ENCODE results near the gene IGLL5.

IGLL5 gene

DNA sequence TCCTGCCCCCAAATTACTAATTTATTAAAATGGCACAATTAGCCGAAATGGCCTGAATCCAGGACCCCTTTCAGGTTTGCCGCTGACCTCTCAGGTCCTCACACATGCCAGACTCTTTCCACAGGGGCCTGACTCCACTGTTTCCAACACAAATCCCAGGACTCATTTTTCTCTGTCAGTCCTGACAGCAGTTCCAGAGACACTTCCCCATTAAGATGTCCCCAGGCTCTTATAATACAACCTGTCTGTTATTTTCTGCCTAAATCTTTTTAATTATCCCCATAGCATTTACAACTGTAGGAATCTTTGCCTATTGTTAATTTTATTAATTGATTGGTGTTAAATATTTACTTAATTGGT is 9.4 kb upstream of the IGLL5 start:
- Histone ChIP-seq H3K9ac (ENCODE audit: low read depth, low read length, poor library complexity, severe bottlenecking) (no peak overlapping the region), H3F3A (ENCODE audit: low read depth) (no peaks in the 10 kb centered on the region), H3K27me3 (ENCODE audit: insufficient read depth, low read length, poor library complexity, severe bottlenecking) (no peaks in the 10 kb centered on the region), H3K4me2 (ENCODE audit: low read depth, low read length, poor library complexity, severe bottlenecking) (no peak overlapping the region), H3K79me2 (ENCODE audit: insufficient read depth, low read length) (no peaks in the 10 kb centered on the region), H3K4me1 (ENCODE audit: insufficient read depth, low read length, poor library complexity, severe bottlenecking) (no peaks in the 10 kb centered on the region), H3K4me3 (ENCODE audit: low read length, poor library complexity, severe bottlenecking) (no peak overlapping the region), H2AFZ (ENCODE audit: low read length) (no peak overlapping the region), H3K9me2 (replicated peaks; ENCODE audit: low read depth, low read length) (no peaks in the 10 kb centered on the region), H3K9me3 (ENCODE audit: insufficient read depth, low read depth, low read length) (no peaks in the 10 kb centered on the region), H4K20me1 (ENCODE audit: insufficient read depth, low read length, poor library complexity, severe bottlenecking) (no peaks in the 10 kb centered on the region), H3K36me3 (ENCODE audit: insufficient read depth, low read length) (no peaks in the 10 kb centered on the region)
- TF ChIP-seq EZH2phosphoT487 (IDR thresholded peaks at IDR 0.05; ENCODE audit: borderline replicate concordance), result no peak
- TF ChIP-seq, protein P1, sequence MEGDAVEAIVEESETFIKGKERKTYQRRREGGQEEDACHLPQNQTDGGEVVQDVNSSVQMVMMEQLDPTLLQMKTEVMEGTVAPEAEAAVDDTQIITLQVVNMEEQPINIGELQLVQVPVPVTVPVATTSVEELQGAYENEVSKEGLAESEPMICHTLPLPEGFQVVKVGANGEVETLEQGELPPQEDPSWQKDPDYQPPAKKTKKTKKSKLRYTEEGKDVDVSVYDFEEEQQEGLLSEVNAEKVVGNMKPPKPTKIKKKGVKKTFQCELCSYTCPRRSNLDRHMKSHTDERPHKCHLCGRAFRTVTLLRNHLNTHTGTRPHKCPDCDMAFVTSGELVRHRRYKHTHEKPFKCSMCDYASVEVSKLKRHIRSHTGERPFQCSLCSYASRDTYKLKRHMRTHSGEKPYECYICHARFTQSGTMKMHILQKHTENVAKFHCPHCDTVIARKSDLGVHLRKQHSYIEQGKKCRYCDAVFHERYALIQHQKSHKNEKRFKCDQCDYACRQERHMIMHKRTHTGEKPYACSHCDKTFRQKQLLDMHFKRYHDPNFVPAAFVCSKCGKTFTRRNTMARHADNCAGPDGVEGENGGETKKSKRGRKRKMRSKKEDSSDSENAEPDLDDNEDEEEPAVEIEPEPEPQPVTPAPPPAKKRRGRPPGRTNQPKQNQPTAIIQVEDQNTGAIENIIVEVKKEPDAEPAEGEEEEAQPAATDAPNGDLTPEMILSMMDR (conservative IDR thresholded peaks at IDR 0.05; ENCODE audit: low read length), result no peak

DNA sequence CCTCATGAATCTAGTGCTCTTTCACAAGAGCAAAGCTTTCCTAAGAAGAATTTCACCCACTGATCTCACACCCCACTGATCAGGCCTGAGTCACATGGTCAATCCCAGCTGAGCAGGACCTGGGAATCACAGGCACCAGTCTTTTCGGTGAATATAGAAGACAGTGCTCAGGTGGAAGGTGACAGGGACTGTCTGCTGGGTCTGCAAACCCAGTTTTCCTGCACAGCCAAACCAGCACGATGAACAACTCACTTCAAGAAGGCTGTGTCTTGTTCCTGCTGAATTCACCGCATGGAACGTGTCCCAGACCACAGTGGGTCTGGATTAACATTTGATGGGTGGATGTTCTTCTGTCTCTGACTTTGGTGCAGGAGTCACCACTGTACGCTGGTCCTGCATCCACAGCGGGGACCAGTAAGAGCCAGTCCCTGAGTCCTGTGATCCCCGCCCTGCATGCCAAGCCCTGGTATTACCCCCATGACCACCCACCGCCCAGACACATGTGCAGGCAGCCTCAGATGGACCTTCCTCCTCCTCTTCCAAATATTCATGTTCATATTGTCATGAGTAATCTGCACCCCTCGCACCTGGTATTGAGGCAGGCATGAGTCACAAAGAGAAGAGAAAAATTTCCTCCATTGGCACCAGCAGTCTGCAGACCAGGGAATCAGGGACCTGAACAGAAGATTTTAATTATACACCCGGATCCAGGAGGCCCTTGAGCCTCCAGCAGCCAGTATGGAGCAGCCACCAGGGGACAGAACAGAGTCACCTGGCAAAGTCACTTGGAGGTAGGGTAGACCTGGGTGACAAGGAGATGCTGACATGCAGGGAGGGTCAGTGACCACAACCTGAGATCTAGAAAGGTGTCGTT is 8.6 kb upstream of the IGLL5 start:
- no peak overlapping the region for H3K4me2 ChIP-seq (ENCODE audit: low read depth, low read length, poor library complexity, severe bottlenecking)
- H3K4me3 ChIP-seq (ENCODE audit: low read length, poor library complexity, severe bottlenecking), result no peak overlapping the region
- no peaks in the 10 kb centered on the region for H3F3A ChIP-seq (ENCODE audit: low read depth)
- H3K79me2 ChIP-seq (ENCODE audit: insufficient read depth, low read length), result no peaks in the 10 kb centered on the region
- no peaks in the 10 kb centered on the region for H3K9me3 ChIP-seq (ENCODE audit: insufficient read depth, low read depth, low read length)
- no peak overlapping the region for H3K9ac ChIP-seq (ENCODE audit: low read depth, low read length, poor library complexity, severe bottlenecking)
- H3K9me2 ChIP-seq (replicated peaks; ENCODE audit: low read depth, low read length), result no peaks in the 10 kb centered on the region
- H3K4me1 ChIP-seq (ENCODE audit: insufficient read depth, low read length, poor library complexity, severe bottlenecking), result peaks cover under 1% of the 10 kb centered on the region
- no peaks in the 10 kb centered on the region for H4K20me1 ChIP-seq (ENCODE audit: insufficient read depth, low read length, poor library complexity, severe bottlenecking)
- TF ChIP-seq EZH2phosphoT487 (IDR thresholded peaks at IDR 0.05; ENCODE audit: borderline replicate concordance), result no peak
- TF ChIP-seq, protein P1 (conservative IDR thresholded peaks at IDR 0.05; ENCODE audit: low read length), result no peak; the same call in 1 of the 2 replicates
- H3K36me3 ChIP-seq (ENCODE audit: insufficient read depth, low read length), result no peaks in the 10 kb centered on the region
- no peak overlapping the region for H2AFZ ChIP-seq (ENCODE audit: low read length)
- no peaks in the 10 kb centered on the region for H3K27me3 ChIP-seq (ENCODE audit: insufficient read depth, low read length, poor library complexity, severe bottlenecking)

DNA sequence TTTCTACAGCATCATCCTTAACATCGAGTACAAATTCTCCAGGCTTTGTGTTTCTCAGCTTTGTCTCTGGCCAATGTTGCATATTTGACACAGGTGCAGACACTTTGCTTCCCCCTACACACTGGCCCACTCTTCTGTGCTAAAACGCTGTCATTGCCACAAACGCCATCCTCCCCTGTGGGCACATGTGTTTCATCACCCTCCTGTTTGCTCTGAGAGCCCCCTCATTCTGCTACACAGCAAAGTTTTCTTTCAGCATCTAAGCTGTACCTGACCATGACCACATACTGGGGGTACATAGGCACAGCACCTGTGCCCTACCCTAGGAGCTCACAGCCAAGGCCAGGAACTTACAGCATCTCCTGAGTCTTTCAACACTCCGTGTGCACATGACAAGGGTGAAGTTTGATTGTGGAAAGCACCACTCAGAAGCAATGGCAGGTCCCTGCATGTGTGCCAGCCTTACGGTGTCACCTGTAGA is 7.9 kb upstream of the IGLL5 start:
- Histone ChIP-seq H3K4me2 (ENCODE audit: low read depth, low read length, poor library complexity, severe bottlenecking) (no peak overlapping the region), H3K36me3 (ENCODE audit: insufficient read depth, low read length) (no peaks in the 10 kb centered on the region), H3K9me2 (replicated peaks; ENCODE audit: low read depth, low read length) (no peaks in the 10 kb centered on the region), H2AFZ (ENCODE audit: low read length) (no peak overlapping the region), H3K4me1 (ENCODE audit: insufficient read depth, low read length, poor library complexity, severe bottlenecking) (peaks cover 7% of the 10 kb centered on the region), H3K9ac (ENCODE audit: low read depth, low read length, poor library complexity, severe bottlenecking) (no peak overlapping the region), H3K27me3 (ENCODE audit: insufficient read depth, low read length, poor library complexity, severe bottlenecking) (no peaks in the 10 kb centered on the region), H3F3A (ENCODE audit: low read depth) (no peaks in the 10 kb centered on the region), H3K9me3 (ENCODE audit: insufficient read depth, low read depth, low read length) (no peaks in the 10 kb centered on the region), H3K79me2 (ENCODE audit: insufficient read depth, low read length) (no peaks in the 10 kb centered on the region), H3K4me3 (ENCODE audit: low read length, poor library complexity, severe bottlenecking) (no peak overlapping the region), H4K20me1 (ENCODE audit: insufficient read depth, low read length, poor library complexity, severe bottlenecking) (no peaks in the 10 kb centered on the region)
- no peak for TF ChIP-seq EZH2phosphoT487 (IDR thresholded peaks at IDR 0.05; ENCODE audit: borderline replicate concordance)
- TF ChIP-seq, protein P1 (conservative IDR thresholded peaks at IDR 0.05; ENCODE audit: low read length), result no peak
